Right atrium auricular region (tissue), 2 donors: ENCODE results near the gene FMNL2. TPM values are rescaled to one million over a fixed set of nuclear protein-coding genes. Genes with fewer than 3 reads are reported as not detected.
A peak's percentile ranks its signal among the peaks of the same experiment; 100 is the strongest.

Experiments used
- DNase-seq: peaks from one replicate; pipeline ENCODE4 v3.0.0-alpha.2; 2019; ENCODE audit warnings: low spot score
- H3K27ac ChIP-seq, 2 donors: fragments of 200-600 bp; sonication (generic); 1 replicate in 1 of 2; 2 replicates in 1 of 2; pipeline ENCODE4 v1.5.1; 2016 to 2019
- H3K27me3 ChIP-seq, 2 donors: fragments of 200-600 bp; sonication (generic); one replicate each; pipeline versions ENCODE4 v1.5.1 to v1.6.0; 2017 to 2019
- H3K36me3 ChIP-seq: fragments of 200-600 bp; sonication (generic); one replicate; pipeline ENCODE4 v1.5.1; 2016
- H3K4me1 ChIP-seq, 2 donors: fragments of 200-600 bp; sonication (generic); one replicate each; pipeline versions ENCODE4 v1.5.1 to v1.6.0; 2017 to 2019
- H3K4me3 ChIP-seq, 2 donors: fragments of 200-600 bp; sonication (generic); 1 replicate in 1 of 2; 2 replicates in 1 of 2; pipeline ENCODE4 v1.5.1; 2017 to 2019; ENCODE audit warnings: mild to moderate bottlenecking in 1 of 2, moderate library complexity in 1 of 2
- H3K9me3 ChIP-seq, 2 donors: fragments of 200-600 bp; sonication (generic); one replicate each; pipeline ENCODE4 v1.5.1; 2019
- CTCF ChIP-seq, 2 donors: fragments of 200-600 bp; sonication (generic); IDR thresholded peaks; one replicate each; pipeline ENCODE4 v1.5.1; 2019; ENCODE audit warnings: antibody characterized with exemption in 2 of 2
- total RNA-seq, 2 donors: library from RNA; depleted of rRNA; stranded (reverse); fragments of >200 nt; gene quantifications; one replicate each; pipeline ENCODE4 v1.1.0, GENCODE V29; 2016

FMNL2 gene
- total RNA-seq, 2 donors from 2014 or later, result 6.0 to 11.5 TPM

- Histone ChIP-seq H3K27ac (no peak overlapping the region), H3K36me3 (no peaks in the 10 kb centered on the region), H3K4me3 (no peak overlapping the region), H3K9me3 (no peaks in the 10 kb centered on the region), H3K4me1 (peaks cover 0 to 26% of the 10 kb centered on the region in 2 donors), H3K27me3 (no peaks in the 10 kb centered on the region)
- no peak for DNase-seq
- no peak for TF ChIP-seq CTCF (IDR thresholded peaks at IDR 0.05)
Measured at GRCh38 chr2:152418688-152419087, 83.7 kb downstream of the FMNL2 start.

GRCh38 chr2:152419944-152420343, 85.0 kb downstream of the FMNL2 start:
- no peak for DNase-seq
- no peaks in the 10 kb centered on the region for H3K27me3 ChIP-seq
- H3K9me3 ChIP-seq, result no peaks in the 10 kb centered on the region
- peaks cover 0 to 25% of the 10 kb centered on the region in 2 donors for H3K4me1 ChIP-seq
- H3K4me3 ChIP-seq, result no peak overlapping the region
- no peak for TF ChIP-seq CTCF (IDR thresholded peaks at IDR 0.05)
- H3K36me3 ChIP-seq, result no peaks in the 10 kb centered on the region
- no peak overlapping the region for H3K27ac ChIP-seq

DNA sequence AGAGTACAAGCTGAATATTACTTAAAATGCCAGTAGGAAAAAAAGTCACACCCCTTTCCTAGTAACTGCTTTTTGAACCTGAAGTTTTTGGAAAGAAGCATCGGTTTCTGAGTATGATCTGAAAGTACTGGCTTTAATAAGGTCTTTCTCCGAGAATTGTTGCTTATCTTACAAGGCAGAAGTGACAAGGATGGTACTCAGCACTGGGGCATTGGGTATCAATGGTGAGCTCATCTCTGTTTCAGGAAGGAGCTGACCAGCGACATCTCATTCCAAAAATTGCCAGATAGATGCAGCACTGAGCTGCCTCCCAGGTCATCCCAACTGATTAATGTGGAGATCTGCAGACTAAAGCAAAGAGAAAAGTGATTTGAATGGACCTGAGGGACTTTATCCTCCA, 85.4 kb downstream of the FMNL2 start:
- Histone ChIP-seq H3K9me3 (no peaks in the 10 kb centered on the region), H3K27me3 (no peaks in the 10 kb centered on the region), H3K27ac (no peak overlapping the region), H3K36me3 (no peaks in the 10 kb centered on the region), H3K4me3 (no peak overlapping the region), H3K4me1 (peaks cover 0 to 21% of the 10 kb centered on the region in 2 donors)
- DNase-seq, result no peak
- no peak for TF ChIP-seq CTCF (IDR thresholded peaks at IDR 0.05)

- no peak for TF ChIP-seq CTCF (IDR thresholded peaks at IDR 0.05)
- peaks cover 0 to 16% of the 10 kb centered on the region in 2 donors for H3K4me1 ChIP-seq
- H3K4me3 ChIP-seq, result no peak overlapping the region
- no peaks in the 10 kb centered on the region for H3K36me3 ChIP-seq
- no peaks in the 10 kb centered on the region for H3K9me3 ChIP-seq
- H3K27ac ChIP-seq, result peak overlapping the region; percentile 53 to 63
- no peak for DNase-seq
- H3K27me3 ChIP-seq, result no peaks in the 10 kb centered on the region
Measured at GRCh38 chr2:152420936-152421335, 86.0 kb downstream of the FMNL2 start.

DNA sequence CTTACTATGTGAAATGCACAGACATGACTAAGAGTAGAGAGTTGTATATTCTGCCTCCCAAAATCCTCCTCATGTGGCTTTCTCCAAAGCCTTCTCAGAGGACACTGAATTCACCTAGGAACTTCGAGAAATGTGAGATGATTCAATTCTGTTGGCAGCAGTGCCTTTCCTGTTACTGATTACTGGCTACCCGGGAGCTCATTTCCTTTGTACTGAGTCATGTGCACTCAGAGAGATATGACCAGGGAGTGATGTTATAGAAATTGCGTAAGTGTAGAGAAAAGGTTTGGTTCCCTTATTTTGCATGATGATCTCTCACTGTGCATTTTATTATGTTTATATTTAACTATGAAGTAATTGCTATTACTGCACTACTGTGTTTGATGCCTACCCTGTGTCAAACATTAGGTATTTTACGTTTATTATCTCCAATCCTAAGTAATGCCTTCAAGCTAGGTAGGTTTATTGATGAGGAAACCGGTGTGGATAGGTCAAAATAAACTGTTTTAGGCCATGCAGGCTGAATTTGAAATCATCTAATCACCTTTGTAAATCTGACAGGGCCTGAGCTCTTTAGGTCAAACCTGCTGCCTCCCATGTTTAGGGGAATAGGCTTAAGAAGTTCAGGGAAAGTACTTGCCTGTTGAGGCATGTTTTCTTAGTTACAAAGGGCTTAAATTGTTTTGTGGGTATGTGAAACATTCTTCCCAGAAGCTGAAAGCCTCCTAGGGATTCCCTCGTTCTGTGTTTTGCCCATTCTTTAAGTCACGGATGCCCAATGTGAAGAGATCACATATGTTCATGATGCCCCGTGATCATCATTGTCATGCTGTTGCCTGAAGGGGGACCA, 86.8 kb downstream of the FMNL2 start:
- DNase-seq, result peak; percentile 76
- peaks cover 0 to 16% of the 10 kb centered on the region in 2 donors for H3K4me1 ChIP-seq
- peak overlapping the region; percentile 53 to 65 for H3K27ac ChIP-seq
- H3K27me3 ChIP-seq, result no peaks in the 10 kb centered on the region
- no peaks in the 10 kb centered on the region for H3K36me3 ChIP-seq
- no peak overlapping the region for H3K4me3 ChIP-seq
- TF ChIP-seq CTCF (IDR thresholded peaks at IDR 0.05), result no peak
- no peaks in the 10 kb centered on the region for H3K9me3 ChIP-seq
